HG03097 (cell line): Measurements from ENCODE around the gene ZCCHC14.
"Not testable (repeated sequence)": the region's sequence is repeated elsewhere in the genome, so short reads cannot be mapped to it uniquely, and the experiment has no call there.

ENCODE experiments used
- ATAC-seq: cut with Tn5 transposase; IDR thresholded peaks from one replicate; pipeline ENCODE4 v1.9.1; 2021; ENCODE audit not compliant: unreplicated experiment, low FRiP score

The ZCCHC14 gene

DNA sequence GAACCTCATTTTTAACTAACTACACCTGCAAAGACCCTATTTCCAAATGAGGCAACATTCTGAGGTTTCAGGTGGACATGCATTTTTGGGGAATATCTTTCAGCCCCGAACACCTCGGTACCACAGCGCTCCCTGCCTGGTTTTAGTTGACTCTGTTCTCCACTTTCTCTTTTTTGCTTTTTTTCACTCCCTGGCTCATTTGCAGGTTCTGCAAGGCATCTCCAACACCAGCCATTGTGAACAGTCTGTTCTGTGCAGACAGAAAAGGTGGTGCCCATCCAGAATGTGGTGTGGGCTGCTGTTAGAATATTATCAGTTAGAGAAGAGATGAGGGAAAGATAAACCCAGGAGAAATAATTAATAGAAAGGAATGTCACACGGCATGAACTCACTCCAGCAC lies 32.5 kb upstream of the ZCCHC14 start:
- ATAC-seq = no peak

DNA sequence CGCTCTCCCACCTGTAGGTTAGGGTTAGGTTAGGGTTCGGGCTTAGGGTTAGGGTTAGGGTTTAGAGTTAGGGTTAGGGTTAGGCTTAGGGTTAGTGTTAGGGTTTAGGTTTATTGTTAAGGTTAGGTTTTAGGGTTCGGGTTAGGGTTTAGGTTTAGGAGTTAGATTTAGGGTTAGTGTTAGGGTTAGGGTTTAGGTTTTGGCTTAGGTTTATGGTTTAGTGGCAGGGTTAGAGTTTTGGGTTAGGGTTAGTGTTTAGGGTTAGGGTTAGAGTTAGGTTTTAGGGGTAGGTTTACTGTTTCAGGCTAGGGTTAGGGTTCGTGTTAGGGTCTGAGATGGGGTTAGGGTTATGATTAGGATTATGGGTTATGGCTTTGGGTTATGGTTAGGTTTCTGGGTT lies 31.6 kb upstream of the ZCCHC14 start:
- ATAC-seq = no peak

DNA sequence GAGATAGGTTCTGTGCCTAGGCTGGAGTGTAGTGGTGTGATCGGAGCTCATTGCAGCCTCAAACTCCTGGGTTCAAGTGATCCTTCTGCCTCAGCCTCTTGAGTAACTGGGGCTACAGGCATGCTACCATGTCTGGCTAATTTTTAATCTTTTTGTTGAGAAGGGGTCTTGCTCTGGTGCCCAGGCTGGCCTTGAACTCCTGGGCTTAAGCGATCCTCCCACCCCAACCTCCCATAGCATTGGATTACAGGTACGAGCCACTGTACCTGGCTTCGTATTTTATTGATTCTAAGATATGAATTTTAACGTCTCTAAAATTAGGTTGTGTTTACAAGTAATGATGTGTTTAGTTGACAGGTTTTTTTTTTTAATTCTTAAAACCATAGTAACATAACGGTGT lies 30.8 kb upstream of the ZCCHC14 start:
- not testable (repeated sequence) for ATAC-seq

DNA sequence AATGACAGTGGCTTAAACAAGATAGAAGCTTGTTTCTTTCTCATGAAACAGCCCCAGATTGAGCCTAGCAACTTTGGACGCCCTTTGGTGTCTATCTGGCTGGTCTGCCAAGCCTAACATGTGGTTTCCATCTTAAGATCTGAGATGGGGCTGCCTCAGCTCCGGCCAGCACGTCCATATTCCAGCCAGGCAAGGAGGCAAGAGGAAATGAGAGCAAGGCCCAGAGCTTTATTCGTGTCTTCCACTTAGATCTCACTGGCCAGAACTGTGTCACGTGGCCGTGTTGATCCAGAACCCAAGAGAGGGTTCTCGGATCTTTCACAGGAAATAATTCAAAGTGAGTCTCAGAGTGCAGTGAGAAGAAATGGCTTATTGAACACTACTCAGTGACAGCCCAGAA lies 28.9 kb upstream of the ZCCHC14 start:
- not testable (repeated sequence) for ATAC-seq

DNA sequence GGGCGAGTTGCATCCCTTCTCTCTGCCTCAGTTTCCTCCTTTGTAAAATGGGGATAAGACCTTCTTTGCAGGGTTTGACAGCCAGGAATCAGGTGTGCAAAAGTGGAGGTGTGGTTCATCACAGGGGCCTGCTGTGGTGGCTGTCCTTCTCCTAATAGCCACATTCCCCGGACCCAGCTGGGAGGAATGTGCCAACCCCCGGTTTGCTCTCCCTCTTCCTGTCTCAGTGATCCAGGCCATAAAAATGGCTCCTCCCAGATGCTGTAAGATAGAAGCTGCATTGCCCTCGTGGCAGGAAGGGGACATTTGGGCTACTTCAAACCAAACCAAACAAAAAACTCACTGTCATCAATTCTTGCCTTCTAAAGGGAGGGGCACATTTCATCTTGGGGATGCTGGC lies 26.3 kb upstream of the ZCCHC14 start:
- ATAC-seq = not testable (repeated sequence)

DNA sequence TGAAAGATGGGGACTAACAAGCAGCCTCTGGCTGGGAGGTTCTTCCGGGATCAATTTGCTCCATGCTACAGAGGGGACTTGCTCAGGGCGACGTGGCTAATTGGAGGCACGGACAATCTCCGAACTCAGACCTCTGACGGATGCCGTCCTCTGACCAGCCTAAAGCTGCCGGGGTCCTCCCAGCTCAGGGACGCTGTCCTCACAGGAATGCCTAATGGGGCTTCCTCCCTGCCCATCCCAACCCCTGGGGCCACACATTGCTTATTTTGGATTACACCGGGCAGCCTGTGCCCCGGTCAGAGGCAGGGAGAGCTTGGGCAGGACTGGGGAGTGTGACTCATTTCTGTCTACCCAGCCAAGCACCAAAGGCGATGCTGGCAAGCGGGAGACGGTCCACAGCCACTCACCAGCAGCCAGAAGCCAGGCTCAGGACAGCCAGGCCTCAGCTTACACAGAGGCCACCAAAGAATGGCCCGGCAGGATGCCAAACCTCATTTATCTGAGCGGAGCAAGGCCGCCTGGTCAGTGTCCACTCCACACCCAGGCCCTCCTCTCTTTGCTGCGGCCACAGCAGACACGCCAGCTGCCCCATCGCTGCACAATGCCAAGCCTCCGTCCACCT lies 25.7 kb upstream of the ZCCHC14 start:
- not testable (repeated sequence) for ATAC-seq

DNA sequence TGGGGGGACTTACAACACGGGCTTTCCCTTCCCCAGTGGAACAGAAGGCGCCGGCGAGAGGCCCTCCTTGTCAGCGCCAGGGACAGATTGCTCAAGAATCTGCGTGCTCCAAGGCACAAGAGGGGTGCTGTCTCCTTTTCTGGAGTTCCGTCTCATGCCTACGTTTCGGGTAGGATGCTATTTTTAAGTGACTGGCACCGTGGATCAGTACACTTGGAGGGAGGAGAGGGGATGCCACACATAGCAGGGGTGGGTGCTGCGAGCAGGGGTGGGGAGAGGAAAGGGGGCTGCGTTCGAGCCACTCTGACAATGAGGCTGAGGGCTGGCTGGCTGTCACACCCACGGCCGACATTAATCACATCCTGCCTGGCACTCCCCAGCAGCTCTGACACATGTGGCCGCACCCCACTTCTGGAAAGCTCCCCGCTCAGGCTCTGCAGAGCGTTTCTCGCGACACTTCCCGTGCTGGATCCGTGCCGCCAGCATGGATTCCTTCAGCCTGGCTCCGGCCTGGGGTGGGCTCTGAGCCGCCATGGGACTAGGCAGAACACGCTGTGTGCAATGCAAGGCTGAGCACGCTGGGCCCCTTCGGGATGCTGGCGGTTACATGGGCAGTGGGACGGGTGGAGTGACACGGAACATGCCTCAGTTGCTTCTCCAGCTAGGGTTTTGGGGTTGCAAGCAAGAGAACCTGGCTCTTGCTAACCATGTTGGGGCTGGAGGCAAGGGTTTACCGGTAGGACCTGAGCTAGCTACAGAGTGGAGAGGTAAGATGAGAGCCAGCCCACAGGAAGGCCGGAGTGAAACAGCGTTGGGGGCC lies 25.0 kb upstream of the ZCCHC14 start:
- not testable (repeated sequence) for ATAC-seq

DNA sequence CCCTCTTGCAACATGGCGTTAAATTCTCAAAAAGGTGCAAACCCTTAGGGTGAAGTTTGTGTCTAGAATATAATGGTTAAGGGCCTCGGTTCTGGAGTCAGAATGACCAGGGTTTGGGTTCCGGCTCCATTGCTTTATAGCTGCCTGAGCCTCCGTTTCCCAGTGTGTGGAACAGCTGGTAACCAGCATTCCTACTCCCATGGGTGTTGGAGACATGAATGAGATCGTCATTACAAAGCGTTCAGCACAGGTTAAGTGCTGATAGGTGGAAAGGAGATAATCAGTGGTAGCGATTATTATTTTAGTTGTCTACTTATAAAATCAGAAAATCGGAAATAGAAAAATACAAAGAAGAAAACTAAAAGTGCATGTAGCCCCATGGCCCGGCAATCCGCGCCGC lies 23.5 kb upstream of the ZCCHC14 start:
- ATAC-seq = no peak

DNA sequence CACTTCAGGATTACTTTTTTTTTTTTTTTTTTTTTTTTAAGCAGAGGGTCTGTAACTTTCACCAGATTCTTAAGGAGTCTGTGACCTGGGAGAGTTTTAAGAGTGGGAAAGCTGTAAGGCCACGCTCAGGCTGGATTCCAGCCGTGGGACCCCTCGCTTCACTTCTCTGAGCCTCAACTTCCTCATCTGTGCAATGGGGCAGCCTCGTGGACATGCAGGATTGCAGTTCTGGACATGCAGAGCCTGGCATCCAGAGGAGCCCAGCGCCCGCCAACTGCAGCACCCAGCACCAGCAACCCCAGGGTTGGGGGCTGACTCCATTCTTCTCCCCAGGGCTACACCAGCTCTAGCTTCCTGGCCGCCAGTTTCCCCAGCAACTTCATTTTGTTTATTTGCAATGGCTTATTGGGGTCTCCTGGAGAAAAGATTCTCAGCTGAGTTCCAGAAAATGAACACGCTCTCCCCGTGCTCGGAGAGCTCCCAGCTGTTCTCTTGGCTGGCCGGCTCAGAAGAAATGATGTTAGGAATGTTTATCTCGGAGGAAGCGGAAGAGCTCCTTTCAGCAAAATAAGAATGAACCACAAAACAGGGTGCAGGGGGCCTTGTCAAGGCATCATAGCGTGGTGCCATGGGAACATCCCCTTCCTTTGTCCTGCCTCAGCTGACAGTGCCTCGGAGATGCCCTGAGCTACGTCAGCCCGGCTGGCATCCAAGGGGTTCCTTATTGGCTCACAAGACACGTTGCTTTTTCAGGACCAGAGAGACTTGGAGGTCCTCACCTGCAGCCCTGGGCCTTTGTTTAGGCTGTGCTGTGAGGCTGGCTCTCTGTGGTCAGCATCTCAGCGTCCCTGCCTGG lies 22.9 kb upstream of the ZCCHC14 start:
- no peak for ATAC-seq

DNA sequence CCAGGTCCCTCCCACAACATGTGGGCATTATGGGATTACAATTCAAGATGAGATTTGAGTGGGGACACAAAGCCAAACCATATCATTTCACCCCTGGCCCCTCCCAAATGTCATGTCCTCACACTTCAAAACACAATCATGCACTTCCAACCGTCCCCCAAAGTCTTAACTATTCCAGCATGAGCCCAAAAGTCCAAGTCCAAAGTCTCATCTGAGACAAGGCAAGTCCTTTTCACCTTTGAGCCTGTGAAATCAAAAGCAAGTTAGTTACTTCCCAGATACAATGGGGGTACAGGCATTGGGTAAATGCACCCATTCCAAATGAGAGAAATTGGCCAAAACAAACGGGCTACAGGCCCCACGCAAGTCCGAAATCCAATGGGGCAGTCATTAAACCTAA lies 17.0 kb upstream of the ZCCHC14 start:
- ATAC-seq = not testable (repeated sequence)

DNA sequence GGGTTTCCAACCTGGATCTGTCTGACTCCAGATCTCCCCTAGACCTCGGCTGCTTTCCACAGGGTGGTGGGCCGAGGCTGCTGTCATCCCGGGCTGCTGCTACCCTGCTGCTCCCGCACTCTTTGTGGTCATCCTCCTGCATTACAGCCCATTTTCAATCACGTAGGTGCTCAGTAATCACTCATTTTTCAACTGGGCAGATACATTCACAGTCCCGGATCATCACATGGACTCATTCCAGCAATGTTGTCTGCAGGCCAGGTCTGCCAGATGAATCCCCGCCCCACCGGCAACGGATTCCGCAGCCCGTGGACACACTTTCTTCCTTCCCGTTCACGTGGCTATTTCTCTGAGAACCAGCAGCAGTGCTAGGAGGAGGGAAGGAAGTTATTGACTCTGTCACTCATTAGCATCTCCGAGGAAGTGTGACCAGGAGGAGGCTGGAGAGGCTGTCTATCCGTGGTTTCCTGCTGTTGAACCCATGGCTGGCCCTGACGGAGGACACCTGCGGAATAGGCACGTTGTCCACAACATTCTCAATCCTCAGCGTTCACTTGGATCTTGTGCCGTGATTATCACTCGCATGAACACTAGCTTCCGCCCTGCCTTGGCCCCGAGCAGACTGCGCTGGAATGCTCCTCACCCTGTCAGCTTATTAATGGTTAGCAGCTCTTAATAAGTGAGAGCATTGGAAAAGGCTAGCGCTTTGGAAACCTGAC lies 14.7 kb upstream of the ZCCHC14 start:
- no peak for ATAC-seq

DNA sequence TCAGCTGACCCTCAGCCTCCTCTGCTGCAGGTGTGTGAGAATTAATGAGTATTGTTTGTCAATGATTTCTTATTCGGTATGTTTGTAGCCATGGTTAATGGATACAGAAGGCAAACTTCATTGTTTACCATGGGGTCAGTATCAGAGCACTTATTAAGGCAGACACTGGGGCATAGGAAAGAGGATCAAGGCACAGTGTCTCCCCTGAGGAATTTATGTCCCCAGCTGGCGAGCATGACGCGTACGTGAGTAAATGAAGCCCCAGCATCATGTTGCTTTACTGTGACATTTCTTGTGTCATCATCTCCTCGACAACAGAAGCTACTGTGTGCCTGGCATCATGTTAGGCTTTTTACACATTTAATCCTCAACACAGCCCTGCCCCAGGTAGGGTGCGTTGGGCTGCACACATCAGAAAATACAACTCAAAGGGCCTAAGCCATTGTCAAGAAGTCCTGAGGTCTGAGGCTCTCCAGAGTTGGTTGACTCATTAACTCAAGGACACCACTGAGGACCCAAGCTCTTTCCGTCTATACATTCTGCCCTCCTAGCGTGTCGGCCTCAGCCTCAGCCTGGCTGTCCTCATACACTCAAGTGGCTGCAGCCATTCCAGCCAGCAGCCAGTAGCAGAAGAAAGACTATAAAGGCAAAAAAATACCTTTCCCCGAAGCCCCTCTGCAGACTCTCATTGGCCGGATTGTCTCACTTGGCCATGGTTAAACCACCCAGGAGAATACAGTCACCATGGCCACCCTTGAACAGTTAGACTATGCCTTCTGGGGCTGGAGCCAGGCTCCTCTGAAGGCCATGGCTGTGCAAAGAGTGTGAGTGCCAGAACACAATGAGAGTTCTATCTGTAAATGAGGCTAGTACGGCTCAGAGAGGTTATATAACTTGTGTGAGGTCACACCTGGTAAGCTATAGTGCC lies 13.9 kb upstream of the ZCCHC14 start:
- ATAC-seq = no peak

DNA sequence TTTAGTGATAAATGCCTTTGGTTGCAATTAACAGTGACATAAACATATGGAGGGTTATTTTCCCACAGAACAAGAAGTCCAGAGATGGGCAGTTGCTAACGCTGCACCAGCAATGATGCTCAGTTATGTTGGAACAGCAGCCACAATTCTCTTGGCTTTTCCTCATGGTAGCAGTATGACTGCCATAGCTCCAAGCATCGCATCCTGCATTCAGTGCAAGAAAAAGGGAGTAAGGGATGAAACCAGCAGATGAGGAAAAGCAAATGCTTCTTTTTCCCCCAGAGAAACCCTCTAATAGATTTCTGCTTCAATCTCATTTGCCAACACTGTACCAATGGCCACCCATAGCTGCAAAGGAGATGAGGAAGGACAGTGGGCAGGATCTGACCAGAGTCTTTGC lies 13.0 kb upstream of the ZCCHC14 start:
- ATAC-seq = no peak

DNA sequence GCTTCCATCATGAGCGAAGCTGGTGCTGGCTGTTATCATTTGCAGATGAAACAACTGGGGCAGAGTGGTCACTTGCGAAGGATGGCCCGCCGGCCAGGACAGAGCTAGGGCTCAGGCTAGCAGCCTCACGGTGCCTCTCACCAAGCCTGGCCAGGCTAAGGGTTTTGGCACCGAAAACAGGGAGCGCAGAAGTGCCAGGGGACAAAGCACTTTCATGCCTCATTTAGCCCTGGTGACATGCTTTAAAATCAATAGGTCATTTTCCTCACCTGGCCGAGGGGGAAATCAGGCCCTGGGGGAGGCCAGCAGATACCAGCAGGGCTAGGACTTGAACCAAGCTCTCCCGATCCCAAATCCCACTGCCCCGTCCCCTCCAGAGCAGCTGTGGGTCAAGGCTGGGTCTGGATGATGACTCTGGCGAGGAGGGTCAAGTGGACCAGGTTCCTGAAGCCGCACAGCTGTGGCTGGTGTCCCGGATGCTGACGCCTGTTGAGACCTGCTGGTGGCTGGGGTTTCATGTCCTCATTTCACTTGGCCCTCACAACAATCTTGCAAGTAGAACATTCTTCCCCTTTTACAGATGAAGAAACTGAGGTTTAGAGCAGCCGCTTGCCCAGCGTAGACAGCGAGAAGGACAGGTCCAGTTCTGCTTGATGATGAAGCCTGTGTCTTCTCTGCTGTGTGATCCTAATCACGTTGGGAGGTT lies 10.6 kb upstream of the ZCCHC14 start:
- ATAC-seq = not testable (repeated sequence)

DNA sequence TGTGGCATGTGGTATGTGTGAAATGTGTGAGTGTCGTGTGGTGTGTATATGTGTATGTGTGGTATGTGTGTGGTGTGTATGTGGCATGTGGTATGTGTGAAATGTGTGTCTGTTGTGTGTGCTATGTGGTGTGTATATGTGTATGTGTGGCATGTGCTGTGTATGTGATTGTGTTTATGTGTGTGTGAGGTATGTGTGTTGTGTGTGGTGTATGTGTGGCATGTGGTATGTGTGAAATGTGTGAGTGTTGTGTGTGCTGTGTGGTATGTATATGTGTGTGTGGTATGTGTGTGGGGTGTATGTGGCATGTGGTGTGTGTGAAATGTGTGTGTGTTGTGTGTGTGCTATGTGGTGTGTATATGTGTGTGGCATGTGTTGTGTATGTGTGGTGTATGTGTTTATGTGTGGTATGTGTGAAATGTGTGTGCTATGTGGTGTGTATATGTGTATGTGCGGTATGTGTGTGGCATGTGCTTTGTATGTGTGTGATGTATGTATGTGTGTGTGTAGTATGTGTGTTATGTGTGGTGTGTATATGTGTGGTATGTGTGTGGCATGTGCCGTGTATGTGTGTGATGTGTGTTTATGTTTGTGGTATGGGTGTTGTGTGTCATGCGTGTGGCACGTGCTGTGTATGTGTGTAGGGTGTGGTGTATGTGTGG lies 9.6 kb upstream of the ZCCHC14 start:
- no peak for ATAC-seq

DNA sequence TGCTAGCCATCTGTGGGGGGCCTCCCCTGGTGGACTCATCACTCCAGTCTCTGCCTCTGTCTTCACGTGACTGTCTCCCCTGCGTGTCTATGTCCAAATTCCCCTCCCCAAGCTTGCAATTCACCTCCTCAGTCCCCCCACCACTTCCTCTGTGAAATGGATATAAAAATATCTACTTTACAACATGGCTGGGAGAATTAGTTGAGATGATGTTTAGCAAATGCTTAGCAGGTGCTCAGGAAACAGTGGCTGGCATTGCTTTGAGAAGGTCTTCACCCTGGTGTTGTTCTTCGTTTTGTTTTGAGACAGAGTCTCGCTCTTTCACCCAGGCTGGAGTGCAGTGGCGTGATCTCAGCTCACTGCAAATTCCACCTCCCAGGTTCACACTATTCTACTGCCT lies 8.3 kb upstream of the ZCCHC14 start:
- ATAC-seq = no peak

DNA sequence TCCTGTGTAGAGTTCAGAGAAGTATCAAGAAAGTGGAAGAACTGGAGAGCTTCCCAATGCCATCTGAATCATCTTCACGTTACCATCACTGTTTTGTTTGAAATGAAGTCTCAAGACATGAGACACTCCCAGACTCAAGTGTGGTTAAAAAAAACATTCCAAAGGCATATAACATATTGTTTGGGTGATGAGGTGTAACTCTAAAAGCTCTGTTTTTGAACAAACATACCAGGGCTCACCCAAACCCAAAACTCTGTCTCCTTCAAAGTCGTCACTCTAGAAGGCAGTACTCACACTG lies 6.3 kb upstream of the ZCCHC14 start:
- ATAC-seq = no peak

DNA sequence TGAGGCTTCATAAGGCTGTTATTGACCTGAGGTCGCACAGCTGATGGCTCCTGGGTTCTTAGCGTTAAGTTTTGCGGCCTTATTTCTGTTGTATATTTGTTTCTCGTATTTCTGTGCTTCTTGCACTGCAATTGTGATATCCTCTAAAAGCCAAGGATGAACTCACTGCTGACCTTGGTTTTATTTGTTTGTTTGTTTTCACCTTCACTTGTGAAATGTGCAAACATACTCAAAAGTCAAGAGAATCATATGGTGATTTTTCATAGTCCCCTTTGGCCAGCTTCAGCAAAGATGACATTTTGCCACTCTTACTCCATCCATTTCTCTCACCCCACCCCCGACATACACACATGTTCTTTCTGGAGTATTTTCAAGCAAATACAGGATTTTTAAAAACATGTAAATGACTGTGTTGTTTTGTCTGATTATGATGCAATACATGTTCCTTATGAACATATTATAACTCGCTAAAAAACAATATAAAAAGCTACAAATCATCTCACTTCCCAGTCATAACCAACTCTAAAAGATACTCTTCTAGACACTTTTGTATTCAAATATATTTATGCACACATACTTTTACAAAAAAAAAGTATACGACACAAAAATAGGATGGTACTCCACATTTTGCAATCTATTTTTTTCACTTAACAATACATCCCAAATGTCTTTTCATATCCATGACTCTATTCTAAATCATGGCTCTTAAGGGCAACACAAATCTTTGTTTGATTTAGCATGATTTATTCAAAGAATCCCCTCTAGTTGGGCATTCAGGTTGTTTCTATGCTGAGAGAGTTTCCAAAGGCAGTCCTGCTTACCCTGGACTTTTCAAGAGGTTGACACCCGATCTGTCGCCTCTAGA lies 5.7 kb upstream of the ZCCHC14 start:
- no peak for ATAC-seq
